ENCODE data around the gene GARRE1.
"Not testable (repeated sequence)": the region's sequence is repeated elsewhere in the genome, so short reads cannot be mapped to it uniquely, and the experiment has no call there.

The GARRE1 gene

GRCh38 chr19:34254046-34254697 is at the start of gene GARRE1:
GARRE1 (plus strand) TSS chr19:34254554; CDS start chr19:34300474, 45,920 bp downstream.
- DNase-seq = peak; percentile 88 to 92

- not testable (repeated sequence) for DNase-seq
These were observed 49.0 kb upstream of the GARRE1 start for GRCh38 chr19:34205324-34205723.

- no peak for DNase-seq
These were observed 46.0 kb upstream of the GARRE1 start for GRCh38 chr19:34208291-34208884.

GRCh38 chr19:34209726-34210125 is 44.6 kb upstream of the GARRE1 start:
- DNase-seq = no peak

- DNase-seq = no peak
These were observed 41.1 kb upstream of the GARRE1 start for GRCh38 chr19:34213283-34213682.

- DNase-seq = no peak
These were observed 40.3 kb upstream of the GARRE1 start for GRCh38 chr19:34214040-34214439.

- DNase-seq = no peak
These were observed 39.2 kb upstream of the GARRE1 start for GRCh38 chr19:34215006-34215665.

GRCh38 chr19:34215666-34216038 is 38.7 kb upstream of the GARRE1 start:
- DNase-seq = no peak

GRCh38 chr19:34216745-34217219 is 37.6 kb upstream of the GARRE1 start:
- not testable (repeated sequence) for DNase-seq

- DNase-seq = peak; percentile 59 to 72
These were observed 36.2 kb upstream of the GARRE1 start for GRCh38 chr19:34217952-34218817.

GRCh38 chr19:34218818-34219164 is 35.6 kb upstream of the GARRE1 start:
- DNase-seq = no peak

- peak; percentile 71 to 78 for DNase-seq
These were observed 33.8 kb upstream of the GARRE1 start for GRCh38 chr19:34220472-34221063.

GRCh38 chr19:34222386-34222785 is 32.0 kb upstream of the GARRE1 start:
- no peak for DNase-seq

- no peak for DNase-seq
These were observed 29.2 kb upstream of the GARRE1 start for GRCh38 chr19:34224996-34225658.

- no peak for DNase-seq
These were observed 28.7 kb upstream of the GARRE1 start for GRCh38 chr19:34225659-34226015.

- DNase-seq = peak; percentile 19 to 41
These were observed 28.3 kb upstream of the GARRE1 start for GRCh38 chr19:34226036-34226435.

- no peak for DNase-seq
These were observed 26.0 kb upstream of the GARRE1 start for GRCh38 chr19:34228347-34228746.

GRCh38 chr19:34228762-34229161 is 25.6 kb upstream of the GARRE1 start:
- no peak for DNase-seq

- DNase-seq = peak in 1 of 2 experiments; percentile 17
These were observed 24.6 kb upstream of the GARRE1 start for GRCh38 chr19:34229721-34230120.

- no peak for DNase-seq
These were observed 23.5 kb upstream of the GARRE1 start for GRCh38 chr19:34230820-34231219.

- no peak for DNase-seq
These were observed 22.9 kb upstream of the GARRE1 start for GRCh38 chr19:34231439-34231838.
